Measurements from ENCODE around the gene SART1. TPM values are rescaled to one million over a fixed set of nuclear protein-coding genes. Genes with fewer than 3 reads are reported as not detected.

The SART1 gene
- polyA plus RNA-seq, 1 donor from 2014 or later: 34.9 TPM

DNA sequence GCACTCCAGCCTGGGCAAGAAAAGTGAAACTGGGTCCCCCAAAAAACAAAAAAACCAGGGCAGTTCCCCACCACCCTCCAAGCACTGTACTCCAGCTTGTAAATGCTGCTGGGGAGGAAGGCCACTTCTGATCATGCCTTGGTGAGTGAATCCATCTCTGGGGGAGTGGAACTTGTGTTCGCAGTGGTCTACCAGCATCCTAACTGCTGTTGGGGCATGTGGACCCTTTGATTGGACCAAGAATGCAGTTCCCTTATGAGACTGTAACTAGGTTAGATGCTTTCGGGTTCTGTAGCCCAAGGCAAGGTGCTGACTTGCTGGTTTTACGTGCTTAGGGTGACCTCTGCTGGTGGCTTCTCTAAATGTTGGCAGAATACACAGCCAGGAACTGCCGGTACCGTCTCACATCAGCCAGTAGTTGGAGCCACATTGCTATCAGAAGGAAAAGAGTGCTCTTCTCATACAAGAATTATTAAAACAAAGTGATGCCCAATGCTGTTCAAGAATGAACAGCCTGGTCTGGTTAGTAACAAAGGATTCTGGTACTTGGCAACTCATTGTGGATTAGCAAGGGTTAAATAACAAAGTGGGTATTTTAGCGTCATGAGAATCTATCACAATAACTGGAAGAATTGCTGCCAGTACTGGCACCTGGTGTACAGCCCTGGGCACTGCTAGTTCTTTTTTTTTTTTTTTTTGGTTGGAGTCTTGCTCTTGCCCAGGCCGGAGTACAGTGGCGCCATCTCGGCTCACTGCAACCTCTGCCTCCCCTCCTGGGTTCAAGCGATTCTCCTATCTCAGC is 27.5 kb downstream of the SART1 start:
- no peak overlapping the region for H3K27ac ChIP-seq (ENCODE audit: low read length)
- no peak overlapping the region for H3K4me3 ChIP-seq (ENCODE audit: low read length)
- H3K9ac ChIP-seq (ENCODE audit: low read length): no peak overlapping the region
- H3K9me3 ChIP-seq (ENCODE audit: low read length): no peaks in the 10 kb centered on the region
- H3K36me3 ChIP-seq (ENCODE audit: insufficient read depth, low read length): no peaks in the 10 kb centered on the region
- H4K20me1 ChIP-seq (ENCODE audit: insufficient read depth): no peaks in the 10 kb centered on the region
- H3K4me2 ChIP-seq (ENCODE audit: low read length): no peak overlapping the region
- H3K9me2 ChIP-seq (ENCODE audit: insufficient read depth, low read length): no peaks in the 10 kb centered on the region
- no peaks in the 10 kb centered on the region for H3K27me3 ChIP-seq (ENCODE audit: insufficient read depth, low read depth, low read length)
- H3F3A ChIP-seq (ENCODE audit: insufficient read depth, low read length, poor library complexity, severe bottlenecking): no peaks in the 10 kb centered on the region
- no peak overlapping the region for H2AFZ ChIP-seq (ENCODE audit: low read depth, low read length)
- H3K79me2 ChIP-seq (replicated peaks; ENCODE audit: insufficient read depth, low read length): no peaks in the 10 kb centered on the region
- no peak for TF ChIP-seq EZH2 (IDR thresholded peaks at IDR 0.05; ENCODE audit: borderline replicate concordance, insufficient read depth, low read length, poor library complexity, severe bottlenecking)
- TF ChIP-seq, protein P1, sequence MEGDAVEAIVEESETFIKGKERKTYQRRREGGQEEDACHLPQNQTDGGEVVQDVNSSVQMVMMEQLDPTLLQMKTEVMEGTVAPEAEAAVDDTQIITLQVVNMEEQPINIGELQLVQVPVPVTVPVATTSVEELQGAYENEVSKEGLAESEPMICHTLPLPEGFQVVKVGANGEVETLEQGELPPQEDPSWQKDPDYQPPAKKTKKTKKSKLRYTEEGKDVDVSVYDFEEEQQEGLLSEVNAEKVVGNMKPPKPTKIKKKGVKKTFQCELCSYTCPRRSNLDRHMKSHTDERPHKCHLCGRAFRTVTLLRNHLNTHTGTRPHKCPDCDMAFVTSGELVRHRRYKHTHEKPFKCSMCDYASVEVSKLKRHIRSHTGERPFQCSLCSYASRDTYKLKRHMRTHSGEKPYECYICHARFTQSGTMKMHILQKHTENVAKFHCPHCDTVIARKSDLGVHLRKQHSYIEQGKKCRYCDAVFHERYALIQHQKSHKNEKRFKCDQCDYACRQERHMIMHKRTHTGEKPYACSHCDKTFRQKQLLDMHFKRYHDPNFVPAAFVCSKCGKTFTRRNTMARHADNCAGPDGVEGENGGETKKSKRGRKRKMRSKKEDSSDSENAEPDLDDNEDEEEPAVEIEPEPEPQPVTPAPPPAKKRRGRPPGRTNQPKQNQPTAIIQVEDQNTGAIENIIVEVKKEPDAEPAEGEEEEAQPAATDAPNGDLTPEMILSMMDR (IDR thresholded peaks at IDR 0.05; ENCODE audit: poor library complexity, severe bottlenecking): peak; percentile 100
- peak; percentile 41 for TF ChIP-seq POLR2AphosphoS5 (IDR thresholded peaks at IDR 0.05)
- no peak for TF ChIP-seq TAF1 (IDR thresholded peaks at IDR 0.05; ENCODE audit: low read depth)
- peak; percentile 99 for TF ChIP-seq RAD21 (conservative IDR thresholded peaks at IDR 0.05)
- no peak for TF ChIP-seq EP300 (conservative IDR thresholded peaks at IDR 0.05; ENCODE audit: poor library complexity, severe bottlenecking)
- peak; percentile 96 for TF ChIP-seq SMC3 (conservative IDR thresholded peaks at IDR 0.05; ENCODE audit: poor library complexity)
- TF ChIP-seq MXI1 (conservative IDR thresholded peaks at IDR 0.05; ENCODE audit: poor library complexity, severe bottlenecking): peak; percentile 17
- TF ChIP-seq, protein P2, sequence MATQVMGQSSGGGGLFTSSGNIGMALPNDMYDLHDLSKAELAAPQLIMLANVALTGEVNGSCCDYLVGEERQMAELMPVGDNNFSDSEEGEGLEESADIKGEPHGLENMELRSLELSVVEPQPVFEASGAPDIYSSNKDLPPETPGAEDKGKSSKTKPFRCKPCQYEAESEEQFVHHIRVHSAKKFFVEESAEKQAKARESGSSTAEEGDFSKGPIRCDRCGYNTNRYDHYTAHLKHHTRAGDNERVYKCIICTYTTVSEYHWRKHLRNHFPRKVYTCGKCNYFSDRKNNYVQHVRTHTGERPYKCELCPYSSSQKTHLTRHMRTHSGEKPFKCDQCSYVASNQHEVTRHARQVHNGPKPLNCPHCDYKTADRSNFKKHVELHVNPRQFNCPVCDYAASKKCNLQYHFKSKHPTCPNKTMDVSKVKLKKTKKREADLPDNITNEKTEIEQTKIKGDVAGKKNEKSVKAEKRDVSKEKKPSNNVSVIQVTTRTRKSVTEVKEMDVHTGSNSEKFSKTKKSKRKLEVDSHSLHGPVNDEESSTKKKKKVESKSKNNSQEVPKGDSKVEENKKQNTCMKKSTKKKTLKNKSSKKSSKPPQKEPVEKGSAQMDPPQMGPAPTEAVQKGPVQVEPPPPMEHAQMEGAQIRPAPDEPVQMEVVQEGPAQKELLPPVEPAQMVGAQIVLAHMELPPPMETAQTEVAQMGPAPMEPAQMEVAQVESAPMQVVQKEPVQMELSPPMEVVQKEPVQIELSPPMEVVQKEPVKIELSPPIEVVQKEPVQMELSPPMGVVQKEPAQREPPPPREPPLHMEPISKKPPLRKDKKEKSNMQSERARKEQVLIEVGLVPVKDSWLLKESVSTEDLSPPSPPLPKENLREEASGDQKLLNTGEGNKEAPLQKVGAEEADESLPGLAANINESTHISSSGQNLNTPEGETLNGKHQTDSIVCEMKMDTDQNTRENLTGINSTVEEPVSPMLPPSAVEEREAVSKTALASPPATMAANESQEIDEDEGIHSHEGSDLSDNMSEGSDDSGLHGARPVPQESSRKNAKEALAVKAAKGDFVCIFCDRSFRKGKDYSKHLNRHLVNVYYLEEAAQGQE (IDR thresholded peaks at IDR 0.05; ENCODE audit: borderline replicate concordance): no peak

DNA sequence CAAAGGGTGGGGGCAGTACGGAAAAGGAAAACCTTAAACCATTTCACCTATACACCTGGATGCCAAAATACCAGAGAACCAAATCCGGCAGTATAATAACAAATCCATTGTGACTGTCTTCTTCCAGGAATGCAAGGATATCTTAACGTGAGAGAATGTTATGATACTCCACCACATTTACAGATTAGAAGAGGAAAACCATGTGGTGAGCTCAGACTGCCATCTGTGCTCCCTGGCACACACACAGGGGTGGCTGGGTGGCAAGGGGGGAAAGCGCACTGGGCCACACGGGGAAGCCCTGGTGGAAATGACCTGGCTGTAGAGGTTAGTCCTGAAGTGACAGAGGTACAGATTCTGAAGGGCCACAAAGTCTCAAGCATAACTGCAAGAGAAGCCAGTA is 30.5 kb downstream of the SART1 start:
- Histone ChIP-seq H3F3A (ENCODE audit: insufficient read depth, low read length, poor library complexity, severe bottlenecking) (no peaks in the 10 kb centered on the region), H2AFZ (ENCODE audit: low read depth, low read length) (no peak overlapping the region), H3K9me3 (ENCODE audit: low read length) (no peaks in the 10 kb centered on the region), H3K27ac (ENCODE audit: low read length) (no peak overlapping the region), H3K4me3 (ENCODE audit: low read length) (no peak overlapping the region), H3K9me2 (ENCODE audit: insufficient read depth, low read length) (no peaks in the 10 kb centered on the region), H3K27me3 (ENCODE audit: insufficient read depth, low read depth, low read length) (no peaks in the 10 kb centered on the region), H3K79me2 (replicated peaks; ENCODE audit: insufficient read depth, low read length) (no peaks in the 10 kb centered on the region), H3K9ac (ENCODE audit: low read length) (no peak overlapping the region), H4K20me1 (ENCODE audit: insufficient read depth) (no peaks in the 10 kb centered on the region), H3K4me2 (ENCODE audit: low read length) (no peak overlapping the region), H3K36me3 (ENCODE audit: insufficient read depth, low read length) (no peaks in the 10 kb centered on the region)
- TF ChIP-seq, protein P1 (IDR thresholded peaks at IDR 0.05; ENCODE audit: poor library complexity, severe bottlenecking): no peak
- TF ChIP-seq RAD21 (conservative IDR thresholded peaks at IDR 0.05) (no peak), SMC3 (conservative IDR thresholded peaks at IDR 0.05; ENCODE audit: poor library complexity) (no peak), TAF1 (IDR thresholded peaks at IDR 0.05; ENCODE audit: low read depth) (no peak), MXI1 (conservative IDR thresholded peaks at IDR 0.05; ENCODE audit: poor library complexity, severe bottlenecking) (no peak), EP300 (conservative IDR thresholded peaks at IDR 0.05; ENCODE audit: poor library complexity, severe bottlenecking) (no peak), POLR2AphosphoS5 (IDR thresholded peaks at IDR 0.05) (no peak), EZH2 (IDR thresholded peaks at IDR 0.05; ENCODE audit: borderline replicate concordance, insufficient read depth, low read length, poor library complexity, severe bottlenecking) (no peak)
- TF ChIP-seq, protein P2 (IDR thresholded peaks at IDR 0.05; ENCODE audit: borderline replicate concordance): no peak
